GM13977 (cell line): Measurements from ENCODE around the gene NKAIN2.
"Not testable (repeated sequence)": the region's sequence is repeated elsewhere in the genome, so short reads cannot be mapped to it uniquely, and the experiment has no call there.

ENCODE experiments used
- DNase-seq: peaks from one replicate; pipeline ENCODE4 v3.0.0; 2012; ENCODE audit warnings: low spot score
- in situ Hi-C: fragments of 300-500 bp; cut with MboI; formaldehyde crosslinking; loops from one replicate; pipeline ENCODE4 v1.12.0; 2022; ENCODE audit warnings: low sequenced_read_pairs, low pct_unique_long_range_greater_than_20kb, mixed read lengths, inconsistent platforms; ENCODE audit not compliant: unreplicated experiment
- TF ChIP-seq, protein P1 (sequence below): IDR thresholded peaks from 2 replicates; pipeline ENCODE4 v1.5.1; 2012; ENCODE audit warnings: mild to moderate bottlenecking, control low read depth; ENCODE audit not compliant: insufficient read depth; ENCODE audit errors: extremely low read depth, missing control alignments

Gene NKAIN2

DNA sequence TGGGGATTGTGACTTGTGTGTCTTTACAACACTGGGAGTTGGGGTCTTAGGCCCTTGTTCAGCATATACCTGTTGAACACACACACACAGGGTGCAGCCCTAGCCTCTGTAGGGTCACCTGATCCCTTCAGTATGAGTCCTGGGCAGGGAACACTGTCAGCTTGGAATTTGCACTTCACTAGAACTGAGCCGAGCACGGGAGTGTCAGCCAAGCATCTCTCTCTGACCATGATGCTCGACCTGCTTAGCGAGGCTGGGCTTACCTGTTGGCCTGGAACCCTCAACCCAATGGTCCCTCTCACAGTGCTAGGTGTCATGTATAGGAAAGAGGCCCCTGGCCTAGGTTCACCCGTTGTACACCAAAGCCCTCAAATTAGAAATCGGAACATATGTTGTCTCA is 96.1 kb downstream of the NKAIN2 start:
- in situ Hi-C loops: no loop called here
- TF ChIP-seq, protein P1, sequence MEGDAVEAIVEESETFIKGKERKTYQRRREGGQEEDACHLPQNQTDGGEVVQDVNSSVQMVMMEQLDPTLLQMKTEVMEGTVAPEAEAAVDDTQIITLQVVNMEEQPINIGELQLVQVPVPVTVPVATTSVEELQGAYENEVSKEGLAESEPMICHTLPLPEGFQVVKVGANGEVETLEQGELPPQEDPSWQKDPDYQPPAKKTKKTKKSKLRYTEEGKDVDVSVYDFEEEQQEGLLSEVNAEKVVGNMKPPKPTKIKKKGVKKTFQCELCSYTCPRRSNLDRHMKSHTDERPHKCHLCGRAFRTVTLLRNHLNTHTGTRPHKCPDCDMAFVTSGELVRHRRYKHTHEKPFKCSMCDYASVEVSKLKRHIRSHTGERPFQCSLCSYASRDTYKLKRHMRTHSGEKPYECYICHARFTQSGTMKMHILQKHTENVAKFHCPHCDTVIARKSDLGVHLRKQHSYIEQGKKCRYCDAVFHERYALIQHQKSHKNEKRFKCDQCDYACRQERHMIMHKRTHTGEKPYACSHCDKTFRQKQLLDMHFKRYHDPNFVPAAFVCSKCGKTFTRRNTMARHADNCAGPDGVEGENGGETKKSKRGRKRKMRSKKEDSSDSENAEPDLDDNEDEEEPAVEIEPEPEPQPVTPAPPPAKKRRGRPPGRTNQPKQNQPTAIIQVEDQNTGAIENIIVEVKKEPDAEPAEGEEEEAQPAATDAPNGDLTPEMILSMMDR: no peak
- DNase-seq: no peak

DNA sequence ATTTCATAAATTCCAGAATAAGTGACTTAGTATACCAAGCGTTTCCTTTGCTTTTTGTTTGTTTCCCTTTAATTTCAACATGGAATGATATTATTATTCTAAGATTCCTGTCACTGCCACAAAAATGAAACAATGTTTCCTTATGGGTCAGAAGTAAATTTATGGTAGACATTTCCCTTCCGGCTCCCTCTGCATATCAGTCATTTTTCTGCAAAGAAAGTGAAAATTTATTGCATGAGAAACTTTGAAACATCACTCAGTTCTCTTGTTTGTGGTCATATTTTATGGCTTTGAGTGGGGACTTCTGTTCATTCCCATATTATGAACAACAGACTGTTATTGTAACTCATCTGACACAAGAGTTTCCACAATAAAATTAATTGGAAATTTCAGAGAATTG is 97.8 kb downstream of the NKAIN2 start:
- TF ChIP-seq, protein P1: no peak
- no peak for DNase-seq
- in situ Hi-C loops: no loop called here

DNA sequence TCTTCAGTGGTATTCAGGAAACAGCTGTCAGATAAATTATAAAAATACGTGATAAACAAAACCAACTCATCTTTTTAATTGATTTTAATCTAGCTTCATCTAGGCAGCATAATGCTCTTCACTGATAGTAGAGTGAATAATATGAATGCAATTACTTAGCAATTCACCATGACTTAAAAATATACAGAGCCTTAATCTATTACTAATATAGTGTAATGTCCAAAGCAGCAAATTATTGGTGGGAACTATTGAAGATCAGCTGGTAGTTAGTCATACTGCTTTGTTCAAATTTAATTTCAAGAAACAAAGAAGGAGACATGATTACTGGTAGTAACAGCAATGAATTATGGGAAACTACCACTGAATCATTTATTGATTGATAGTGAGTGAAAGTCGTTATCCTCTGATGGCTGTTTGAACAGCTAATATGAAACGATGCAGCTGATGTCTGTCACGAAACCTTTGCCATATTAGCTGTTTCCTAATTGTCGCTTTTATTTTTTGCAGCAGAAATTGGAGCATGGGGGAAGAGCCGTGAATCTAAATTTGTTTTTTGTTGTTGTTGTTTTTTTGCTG is 99.2 kb downstream of the NKAIN2 start:
- TF ChIP-seq, protein P1: no peak
- in situ Hi-C loops: no loop called here
- DNase-seq: no peak

DNA sequence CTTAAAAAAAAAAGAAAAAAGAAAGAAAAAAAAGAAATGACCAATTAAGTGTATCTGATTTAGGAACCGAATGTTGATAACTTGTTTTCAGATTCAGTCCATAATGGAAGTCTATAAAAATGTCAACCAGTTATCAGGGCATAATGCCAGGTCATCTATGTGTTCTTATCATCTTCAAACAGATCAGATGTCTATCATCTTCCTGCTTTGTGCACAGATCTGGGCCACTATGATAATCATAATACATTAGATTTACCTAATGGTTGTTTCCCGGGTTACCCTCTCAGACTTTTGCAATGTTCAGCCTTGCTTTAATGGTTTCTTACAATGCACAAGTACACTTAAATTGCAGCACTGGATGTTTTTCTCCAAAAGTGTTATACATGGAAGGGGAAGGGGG is 100.6 kb downstream of the NKAIN2 start:
- in situ Hi-C loops: no loop called here
- TF ChIP-seq, protein P1: no peak
- no peak for DNase-seq

DNA sequence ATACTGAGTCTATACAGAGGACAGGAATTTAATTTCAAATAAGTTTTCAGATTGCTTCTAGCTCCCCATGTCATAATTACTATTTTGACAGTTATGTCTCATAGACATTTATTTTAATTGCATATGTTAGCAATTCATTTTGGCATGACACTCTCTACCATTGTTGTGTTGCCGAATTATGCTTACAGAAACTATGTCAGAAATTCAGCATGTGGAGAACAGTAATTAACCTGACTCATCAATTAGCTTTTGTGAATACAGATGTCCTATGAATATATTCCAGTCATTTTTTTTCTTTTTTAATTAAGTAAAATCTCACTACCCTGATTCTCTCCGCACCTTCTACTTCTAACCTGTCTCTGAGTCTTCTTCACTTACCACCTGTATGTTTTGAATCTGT is 105.1 kb downstream of the NKAIN2 start:
- DNase-seq: no peak
- in situ Hi-C loops: no loop called here
- TF ChIP-seq, protein P1: no peak

DNA sequence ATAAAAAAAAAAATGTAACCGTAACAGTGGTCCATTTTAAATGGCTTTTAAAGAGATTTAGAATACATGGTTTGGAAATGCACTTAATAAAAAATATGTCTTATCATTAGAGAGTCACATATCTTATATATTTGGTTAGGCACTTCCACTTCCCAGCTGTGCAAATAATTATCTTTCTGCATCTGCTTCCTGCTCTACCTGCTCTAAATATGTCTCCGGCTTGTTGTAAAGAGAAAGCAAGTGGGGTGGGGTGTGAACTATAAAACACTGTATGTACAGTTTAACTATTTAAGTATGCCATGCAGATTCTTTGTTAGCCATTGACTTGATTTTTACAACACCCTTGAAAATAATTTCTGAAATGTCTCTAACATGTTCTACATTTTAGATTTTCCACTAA is 106.3 kb downstream of the NKAIN2 start:
- TF ChIP-seq, protein P1: no peak
- in situ Hi-C loops: no loop called here
- no peak for DNase-seq

DNA sequence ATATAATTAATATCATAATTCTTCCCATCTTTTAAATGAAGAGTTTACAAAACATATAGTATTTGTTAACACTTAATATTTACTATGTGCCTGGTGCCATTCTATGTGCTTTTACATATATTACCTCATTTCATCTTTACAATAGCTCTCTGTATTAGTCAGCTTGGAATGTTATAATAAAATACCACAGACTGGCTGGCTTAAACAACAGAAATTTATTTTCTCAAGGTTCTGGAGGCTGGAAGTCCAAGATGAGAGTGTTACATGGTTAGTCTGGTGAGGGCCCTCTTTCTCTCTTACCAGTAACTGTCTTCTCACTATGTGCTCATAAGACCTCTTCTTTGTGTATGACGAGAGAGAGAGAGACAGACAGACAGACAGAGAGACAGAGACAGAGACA is 110.2 kb downstream of the NKAIN2 start:
- TF ChIP-seq, protein P1: no peak
- no peak for DNase-seq
- in situ Hi-C loops: no loop called here

DNA sequence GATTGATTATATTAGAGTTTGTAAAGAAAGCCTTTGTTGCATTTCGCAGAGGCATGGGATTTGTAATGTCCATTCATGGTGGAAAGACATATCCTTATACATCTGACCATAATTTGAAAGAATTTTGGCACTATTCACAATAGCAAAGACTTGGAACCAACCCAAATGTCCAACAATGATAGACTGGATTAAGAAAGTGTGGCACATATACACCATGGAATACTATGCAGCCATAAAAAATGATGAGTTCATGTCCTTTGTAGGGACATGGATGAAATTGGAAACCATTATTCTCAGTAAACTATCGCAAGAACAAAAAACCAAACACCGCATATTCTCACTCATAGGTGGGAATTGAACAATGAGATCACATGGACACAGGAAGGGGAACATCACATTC is 119.7 kb downstream of the NKAIN2 start:
- in situ Hi-C loops, DNase-seq: not testable (repeated sequence)
